ENCODE results near the gene RRAS. TPM values are rescaled to one million over a fixed set of nuclear protein-coding genes. Genes with fewer than 3 reads are reported as not detected.

The RRAS gene
- total RNA-seq, 1 experiment from 2014 or later, result 55.9 TPM

GRCh38 chr19:49613374-49613773 is 26.6 kb downstream of the RRAS start:
- H4K20me1 ChIP-seq (ENCODE audit: insufficient read depth), result peaks cover 7% of the 10 kb centered on the region; the same call in 1 of the 2 replicates
- CTCF ChIA-PET, result no interaction called here

GRCh38 chr19:49609499-49610092 is 30.3 kb downstream of the RRAS start:
- peaks cover 13 to 16% of the 10 kb centered on the region in 2 experiments; a peak in 3 of 4 replicates for H3K36me3 ChIP-seq (ENCODE audit: control insufficient read depth in 1 of 2, insufficient read depth in 2 of 2, low read length in 2 of 2)
- H2AFZ ChIP-seq (ENCODE audit: low read depth, low read length, poor library complexity, severe bottlenecking), result no peak overlapping the region
- no peak overlapping the region for H3K4me3 ChIP-seq (replicated peaks in 1 of 2; ENCODE audit: low read depth in 1 of 2, low read length in 2 of 2)
- H3K9me2 ChIP-seq (ENCODE audit: insufficient read depth), result no peaks in the 10 kb centered on the region
- no peaks in the 10 kb centered on the region for H3K27me3 ChIP-seq (ENCODE audit: insufficient read depth, low read length)
- no peaks in the 10 kb centered on the region for H3K9me3 ChIP-seq (ENCODE audit: control insufficient read depth in 1 of 2, insufficient read depth in 1 of 2, low read depth in 1 of 2, low read length in 2 of 2)
- peaks cover 75% of the 10 kb centered on the region for H3K79me2 ChIP-seq (ENCODE audit: insufficient read depth, low read length)
- H4K20me1 ChIP-seq (ENCODE audit: insufficient read depth), result peaks cover 7% of the 10 kb centered on the region; the same call in 1 of the 2 replicates
- no TSS peak for BruUV-seq (replicated peaks)
- ChIA-PET CTCF (interaction anchor here (1.3 kb wide), 1 partner anchor 39 kb away, joined by 3 read pairs; no protein-coding TSS in a partner anchor), POLR2A (no interaction called here), RAD21 (ENCODE audit: low non-redundant PET in 1 of 2, low total read pairs in 2 of 2, uncharacterized antibody in 2 of 2, unreplicated experiment in 2 of 2) (no interaction called here)
- DNase-seq (ENCODE audit: low read depth, low spot score), result no peak
- H3K4me1 ChIP-seq (ENCODE audit: control insufficient read depth in 1 of 2, insufficient read depth in 2 of 2, low read length in 2 of 2), result peaks cover 26 to 31% of the 10 kb centered on the region in 2 experiments
- no peak for ATAC-seq
- TF ChIP-seq EZH2 (IDR thresholded peaks at IDR 0.05) (no peak), SRF (IDR thresholded peaks at IDR 0.05; ENCODE audit: low read depth) (no peak), CBX3 (IDR thresholded peaks at IDR 0.05; ENCODE audit: low read depth) (no peak)
- intact Hi-C loops (cut with micrococcal nuclease), result no loop called here
- no peak overlapping the region for H3K4me2 ChIP-seq (ENCODE audit: low read length)
- no peak overlapping the region for H3K27ac ChIP-seq (ENCODE audit: low read depth, low read length)
- no peak overlapping the region for H3K9ac ChIP-seq (ENCODE audit: low read length)

More at GRCh38 chr19:49613374-49613773, 26.6 kb downstream of the RRAS start:
- BruUV-seq (replicated peaks), result no TSS peak
- Histone ChIP-seq H3K4me2 (ENCODE audit: low read length) (peak overlapping the region; percentile 69), H3K9ac (ENCODE audit: low read length) (peak overlapping the region; percentile 43), H2AFZ (ENCODE audit: low read depth, low read length, poor library complexity, severe bottlenecking) (no peak overlapping the region), H3K9me3 (ENCODE audit: control insufficient read depth in 1 of 2, insufficient read depth in 1 of 2, low read depth in 1 of 2, low read length in 2 of 2) (no peaks in the 10 kb centered on the region), H3K27me3 (ENCODE audit: insufficient read depth, low read length) (no peaks in the 10 kb centered on the region), H3K79me2 (ENCODE audit: insufficient read depth, low read length) (peaks cover 66% of the 10 kb centered on the region), H3K4me3 (replicated peaks in 1 of 2; ENCODE audit: low read depth in 1 of 2, low read length in 2 of 2) (peak overlapping the region; percentile 10 to 48; a peak in 3 of 4 replicates), H3K27ac (ENCODE audit: low read depth, low read length) (peak overlapping the region; percentile 69), H3K4me1 (ENCODE audit: control insufficient read depth in 1 of 2, insufficient read depth in 2 of 2, low read length in 2 of 2) (peaks cover 28 to 36% of the 10 kb centered on the region in 2 experiments), H3K36me3 (ENCODE audit: control insufficient read depth in 1 of 2, insufficient read depth in 2 of 2, low read length in 2 of 2) (peaks cover 22 to 27% of the 10 kb centered on the region in 2 experiments; a peak in 3 of 4 replicates), H3K9me2 (ENCODE audit: insufficient read depth) (no peaks in the 10 kb centered on the region)
- POLR2A ChIA-PET, result no interaction called here
- ATAC-seq, result peak; percentile 49
- DNase-seq (ENCODE audit: low read depth, low spot score), result no peak
- TF ChIP-seq FOSL1 (IDR thresholded peaks at IDR 0.05; ENCODE audit: low read depth), result peak; percentile 42; the same call in 1 of the 2 replicates
- TF ChIP-seq JUND (IDR thresholded peaks at IDR 0.05), result peak; percentile 19; the same call in 1 of the 2 replicates
- TF ChIP-seq SP1 (IDR thresholded peaks at IDR 0.05; ENCODE audit: low read depth), result no peak
- TF ChIP-seq YY1 (IDR thresholded peaks at IDR 0.05; ENCODE audit: extremely low read depth, insufficient replicate concordance, low read depth, low read length), result no peak
- TF ChIP-seq RAD21 (IDR thresholded peaks at IDR 0.05; ENCODE audit: low read depth), result no peak
- intact Hi-C loops (cut with micrococcal nuclease), result no loop called here
- RAD21 ChIA-PET (ENCODE audit: low non-redundant PET in 1 of 2, low total read pairs in 2 of 2, uncharacterized antibody in 2 of 2, unreplicated experiment in 2 of 2), result interaction anchor here in 1 of 2 experiments (0.7 kb wide), 1 partner anchor 10 kb away, joined by 3 read pairs; no protein-coding TSS in a partner anchor

All from HCT116 (cell line).